ENCODE results near the gene FBXL14. TPM values are rescaled to one million over a fixed set of nuclear protein-coding genes. Genes with fewer than 3 reads are reported as not detected.

The FBXL14 gene
- total and polyA plus RNA-seq, 2 of the 13 experiments (the other 11 are each of a cell fraction or from before 2014, with no cell fraction given) = 7.0 to 7.4 TPM

- TF ChIP-seq, protein P1, sequence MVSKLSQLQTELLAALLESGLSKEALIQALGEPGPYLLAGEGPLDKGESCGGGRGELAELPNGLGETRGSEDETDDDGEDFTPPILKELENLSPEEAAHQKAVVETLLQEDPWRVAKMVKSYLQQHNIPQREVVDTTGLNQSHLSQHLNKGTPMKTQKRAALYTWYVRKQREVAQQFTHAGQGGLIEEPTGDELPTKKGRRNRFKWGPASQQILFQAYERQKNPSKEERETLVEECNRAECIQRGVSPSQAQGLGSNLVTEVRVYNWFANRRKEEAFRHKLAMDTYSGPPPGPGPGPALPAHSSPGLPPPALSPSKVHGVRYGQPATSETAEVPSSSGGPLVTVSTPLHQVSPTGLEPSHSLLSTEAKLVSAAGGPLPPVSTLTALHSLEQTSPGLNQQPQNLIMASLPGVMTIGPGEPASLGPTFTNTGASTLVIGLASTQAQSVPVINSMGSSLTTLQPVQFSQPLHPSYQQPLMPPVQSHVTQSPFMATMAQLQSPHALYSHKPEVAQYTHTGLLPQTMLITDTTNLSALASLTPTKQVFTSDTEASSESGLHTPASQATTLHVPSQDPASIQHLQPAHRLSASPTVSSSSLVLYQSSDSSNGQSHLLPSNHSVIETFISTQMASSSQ (IDR thresholded peaks at IDR 0.05; ENCODE audit: low read depth) = no peak
- TF ChIP-seq, protein P1 (CRISPR knock-in tag; IDR thresholded peaks at IDR 0.05; ENCODE audit: borderline replicate concordance) = no peak
- TF ChIP-seq MED1 (CRISPR knock-in tag; IDR thresholded peaks at IDR 0.05) = peak; percentile 58; the same call in 1 of the 2 replicates
- TF ChIP-seq ZZZ3 (CRISPR knock-in tag; IDR thresholded peaks at IDR 0.05; ENCODE audit: borderline replicate concordance) = no peak
- no peak for TF ChIP-seq RFX3 (CRISPR knock-in tag; IDR thresholded peaks at IDR 0.05)
- peak; percentile 60 for TF ChIP-seq ZNF687 (CRISPR knock-in tag; IDR thresholded peaks at IDR 0.05)
- TF ChIP-seq, protein P2, sequence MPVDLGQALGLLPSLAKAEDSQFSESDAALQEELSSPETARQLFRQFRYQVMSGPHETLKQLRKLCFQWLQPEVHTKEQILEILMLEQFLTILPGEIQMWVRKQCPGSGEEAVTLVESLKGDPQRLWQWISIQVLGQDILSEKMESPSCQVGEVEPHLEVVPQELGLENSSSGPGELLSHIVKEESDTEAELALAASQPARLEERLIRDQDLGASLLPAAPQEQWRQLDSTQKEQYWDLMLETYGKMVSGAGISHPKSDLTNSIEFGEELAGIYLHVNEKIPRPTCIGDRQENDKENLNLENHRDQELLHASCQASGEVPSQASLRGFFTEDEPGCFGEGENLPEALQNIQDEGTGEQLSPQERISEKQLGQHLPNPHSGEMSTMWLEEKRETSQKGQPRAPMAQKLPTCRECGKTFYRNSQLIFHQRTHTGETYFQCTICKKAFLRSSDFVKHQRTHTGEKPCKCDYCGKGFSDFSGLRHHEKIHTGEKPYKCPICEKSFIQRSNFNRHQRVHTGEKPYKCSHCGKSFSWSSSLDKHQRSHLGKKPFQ (CRISPR knock-in tag; IDR thresholded peaks at IDR 0.05; ENCODE audit: insufficient replicate concordance) = no peak
- no peak for TF ChIP-seq AHR (CRISPR knock-in tag; IDR thresholded peaks at IDR 0.05)
- no peak for TF ChIP-seq ZNF326 (CRISPR knock-in tag; IDR thresholded peaks at IDR 0.05; ENCODE audit: borderline replicate concordance)
- no peak for TF ChIP-seq DR1 (CRISPR knock-in tag; IDR thresholded peaks at IDR 0.05)
- no peak for TF ChIP-seq MZF1 (CRISPR knock-in tag; IDR thresholded peaks at IDR 0.05; ENCODE audit: borderline replicate concordance)
- TF ChIP-seq, protein P3, sequence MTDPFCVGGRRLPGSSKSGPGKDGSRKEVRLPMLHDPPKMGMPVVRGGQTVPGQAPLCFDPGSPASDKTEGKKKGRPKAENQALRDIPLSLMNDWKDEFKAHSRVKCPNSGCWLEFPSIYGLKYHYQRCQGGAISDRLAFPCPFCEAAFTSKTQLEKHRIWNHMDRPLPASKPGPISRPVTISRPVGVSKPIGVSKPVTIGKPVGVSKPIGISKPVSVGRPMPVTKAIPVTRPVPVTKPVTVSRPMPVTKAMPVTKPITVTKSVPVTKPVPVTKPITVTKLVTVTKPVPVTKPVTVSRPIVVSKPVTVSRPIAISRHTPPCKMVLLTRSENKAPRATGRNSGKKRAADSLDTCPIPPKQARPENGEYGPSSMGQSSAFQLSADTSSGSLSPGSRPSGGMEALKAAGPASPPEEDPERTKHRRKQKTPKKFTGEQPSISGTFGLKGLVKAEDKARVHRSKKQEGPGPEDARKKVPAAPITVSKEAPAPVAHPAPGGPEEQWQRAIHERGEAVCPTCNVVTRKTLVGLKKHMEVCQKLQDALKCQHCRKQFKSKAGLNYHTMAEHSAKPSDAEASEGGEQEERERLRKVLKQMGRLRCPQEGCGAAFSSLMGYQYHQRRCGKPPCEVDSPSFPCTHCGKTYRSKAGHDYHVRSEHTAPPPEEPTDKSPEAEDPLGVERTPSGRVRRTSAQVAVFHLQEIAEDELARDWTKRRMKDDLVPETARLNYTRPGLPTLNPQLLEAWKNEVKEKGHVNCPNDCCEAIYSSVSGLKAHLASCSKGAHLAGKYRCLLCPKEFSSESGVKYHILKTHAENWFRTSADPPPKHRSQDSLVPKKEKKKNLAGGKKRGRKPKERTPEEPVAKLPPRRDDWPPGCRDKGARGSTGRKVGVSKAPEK (CRISPR knock-in tag; IDR thresholded peaks at IDR 0.05; ENCODE audit: borderline replicate concordance) = no peak
- TF ChIP-seq ZNF260 (CRISPR knock-in tag; IDR thresholded peaks at IDR 0.05; ENCODE audit: borderline replicate concordance, low read depth) = no peak
- no peak for TF ChIP-seq PRMT3 (CRISPR knock-in tag; IDR thresholded peaks at IDR 0.05; ENCODE audit: borderline replicate concordance, low read depth)
- no peak for TF ChIP-seq ZNF780A (CRISPR knock-in tag; IDR thresholded peaks at IDR 0.05)
- no peak for TF ChIP-seq MIER2 (CRISPR knock-in tag; IDR thresholded peaks at IDR 0.05)
- no peak; the same call in none of the 2 replicates for TF ChIP-seq GABPB1 (CRISPR knock-in tag; IDR thresholded peaks at IDR 0.05)
These were observed 11.7 kb upstream of the FBXL14 start (continued) for GRCh38 chr12:1606021-1606622.

Measured in HepG2 (cell line).